Measurements from ENCODE around the gene NTMT1.

- no peak for TF ChIP-seq POLR2A (IDR thresholded peaks at IDR 0.05)
- TF ChIP-seq CTCF (IDR thresholded peaks at IDR 0.05): no peak
Measured at GRCh38 chr9:129583308-129584038, 42.5 kb upstream of the NTMT1 start.
